Activated CD8-positive, alpha-beta T cell treated with anti-CD3 and anti-CD28 coated beads, Interleukin-2, amount 10 ng/mL, durations not matched to agents 7 days and 5 days (primary cell): ENCODE results near the gene MGMT. TPM values are rescaled to one million over a fixed set of nuclear protein-coding genes. Genes with fewer than 3 reads are reported as not detected.

ENCODE experiments used
- ATAC-seq: fragments of 150-1000 bp; cut with Tn5 transposase; one replicate; pipeline ENCODE4 v1.10.0; 2021; ENCODE audit warnings: moderate library complexity
- CTCF ChIA-PET: fragments of 350-600 bp; sonication (Branson Sonifier 250); formaldehyde crosslinking; loops from one replicate; lab custom pipeline; 2021; ENCODE audit warnings: antibody characterized with exemption; lab: Charles Lee
- POLR2A ChIA-PET: fragments of 350-600 bp; sonication (Branson Sonifier 250); formaldehyde crosslinking; loops from one replicate; lab custom pipeline; 2021; ENCODE audit warnings: antibody characterized with exemption; lab: Charles Lee
- DNase-seq: peaks from one replicate; pipeline ENCODE4 v3.0.0-alpha.2; 2020
- H3K27ac Mint-ChIP-seq: one replicate; pipeline ENCODE4 v1.8.0; 2021; ENCODE audit warnings: mild to moderate bottlenecking, mixed read lengths
- H3K27me3 Mint-ChIP-seq: one replicate; pipeline ENCODE4 v1.8.0; 2021; ENCODE audit warnings: low read depth, mixed read lengths
- H3K36me3 Mint-ChIP-seq: one replicate; pipeline ENCODE4 v1.8.0; 2021; ENCODE audit warnings: low read depth, mixed read lengths
- H3K4me1 Mint-ChIP-seq: one replicate; pipeline ENCODE4 v1.8.0; 2021; ENCODE audit warnings: low read depth, mixed read lengths
- H3K4me3 Mint-ChIP-seq: one replicate; pipeline ENCODE4 v1.8.0; 2021; ENCODE audit warnings: mild to moderate bottlenecking, mixed read lengths
- H3K9me3 Mint-ChIP-seq: one replicate; pipeline ENCODE4 v1.8.0; 2022; ENCODE audit warnings: mixed read lengths; ENCODE audit not compliant: insufficient read depth
- total RNA-seq, 2 experiments: library from RNA; stranded (reverse); gene quantifications; one replicate each; pipeline ENCODE4 v1.2.3, GENCODE V29; 2021

MGMT gene
- total RNA-seq, 2 experiments from 2014 or later, result 16.7 to 17.3 TPM

- CTCF ChIA-PET, result no interaction called here
- POLR2A ChIA-PET, result no interaction called here
- H3K9me3 Mint-ChIP-seq, result no peaks in the 10 kb centered on the region
Observed at GRCh38 chr10:129441372-129442009, 25.6 kb upstream of the MGMT start.

GRCh38 chr10:129442866-129443265 is 24.2 kb upstream of the MGMT start:
- H3K9me3 Mint-ChIP-seq, result no peaks in the 10 kb centered on the region
- CTCF ChIA-PET, result no interaction called here
- ATAC-seq (no peak), DNase-seq (no peak)
- no peaks in the 10 kb centered on the region for H3K27me3 Mint-ChIP-seq
- no peak overlapping the region for H3K27ac Mint-ChIP-seq
- POLR2A ChIA-PET, result no interaction called here
- H3K4me1 Mint-ChIP-seq, result no peaks in the 10 kb centered on the region
- no peak overlapping the region for H3K4me3 Mint-ChIP-seq
- no peaks in the 10 kb centered on the region for H3K36me3 Mint-ChIP-seq

More at GRCh38 chr10:129441372-129442009, 25.6 kb upstream of the MGMT start:
- no peaks in the 10 kb centered on the region for H3K27me3 Mint-ChIP-seq
- ATAC-seq (no peak), DNase-seq (no peak)
- no peaks in the 10 kb centered on the region for H3K36me3 Mint-ChIP-seq
- H3K27ac Mint-ChIP-seq, result no peak overlapping the region
- no peak overlapping the region for H3K4me3 Mint-ChIP-seq
- no peaks in the 10 kb centered on the region for H3K4me1 Mint-ChIP-seq

- H3K9me3 Mint-ChIP-seq, result no peaks in the 10 kb centered on the region
- DNase-seq (no peak), ATAC-seq (no peak)
- no peaks in the 10 kb centered on the region for H3K4me1 Mint-ChIP-seq
- H3K4me3 Mint-ChIP-seq, result no peak overlapping the region
- no peak overlapping the region for H3K27ac Mint-ChIP-seq
- POLR2A ChIA-PET, result no interaction called here
- H3K27me3 Mint-ChIP-seq, result no peaks in the 10 kb centered on the region
- no peaks in the 10 kb centered on the region for H3K36me3 Mint-ChIP-seq
- CTCF ChIA-PET, result no interaction called here
Observed at GRCh38 chr10:129444359-129444758, 22.7 kb upstream of the MGMT start.

GRCh38 chr10:129445436-129446182 is 21.4 kb upstream of the MGMT start:
- no peak for DNase-seq
- no peak overlapping the region for H3K4me3 Mint-ChIP-seq

GRCh38 chr10:129446183-129446581 is 20.9 kb upstream of the MGMT start:
- Mint-ChIP-seq H3K27me3 (no peaks in the 10 kb centered on the region), H3K9me3 (no peaks in the 10 kb centered on the region), H3K4me1 (no peaks in the 10 kb centered on the region), H3K36me3 (no peaks in the 10 kb centered on the region), H3K27ac (no peak overlapping the region), H3K4me3 (no peak overlapping the region)
- ATAC-seq (no peak), DNase-seq (no peak)
- CTCF ChIA-PET, result no interaction called here
- POLR2A ChIA-PET, result no interaction called here

More at GRCh38 chr10:129445436-129446182, 21.4 kb upstream of the MGMT start:
- ATAC-seq, result no peak
- H3K9me3 Mint-ChIP-seq, result no peaks in the 10 kb centered on the region
- ChIA-PET POLR2A (no interaction called here), CTCF (no interaction called here)
- no peaks in the 10 kb centered on the region for H3K36me3 Mint-ChIP-seq
- H3K4me1 Mint-ChIP-seq, result no peaks in the 10 kb centered on the region
- H3K27ac Mint-ChIP-seq, result no peak overlapping the region
- no peaks in the 10 kb centered on the region for H3K27me3 Mint-ChIP-seq

- ChIA-PET CTCF (no interaction called here), POLR2A (no interaction called here)
- DNase-seq (no peak), ATAC-seq (no peak)
- H3K27ac Mint-ChIP-seq, result no peak overlapping the region
- H3K9me3 Mint-ChIP-seq, result no peaks in the 10 kb centered on the region
- no peaks in the 10 kb centered on the region for H3K36me3 Mint-ChIP-seq
- H3K4me1 Mint-ChIP-seq, result no peaks in the 10 kb centered on the region
- no peak overlapping the region for H3K4me3 Mint-ChIP-seq
- H3K27me3 Mint-ChIP-seq, result no peaks in the 10 kb centered on the region
Observed at GRCh38 chr10:129447486-129447885, 19.6 kb upstream of the MGMT start.

GRCh38 chr10:129448086-129448485 is 19.0 kb upstream of the MGMT start:
- no peak for DNase-seq
- Mint-ChIP-seq H3K4me3 (no peak overlapping the region), H3K9me3 (no peaks in the 10 kb centered on the region), H3K27me3 (no peaks in the 10 kb centered on the region), H3K36me3 (no peaks in the 10 kb centered on the region), H3K4me1 (no peaks in the 10 kb centered on the region), H3K27ac (no peak overlapping the region)
- ATAC-seq, result no peak
- ChIA-PET POLR2A (no interaction called here), CTCF (no interaction called here)

- no peak for ATAC-seq
- Mint-ChIP-seq H3K27ac (no peak overlapping the region), H3K27me3 (no peaks in the 10 kb centered on the region), H3K36me3 (no peaks in the 10 kb centered on the region), H3K9me3 (no peaks in the 10 kb centered on the region), H3K4me3 (no peak overlapping the region), H3K4me1 (no peaks in the 10 kb centered on the region)
- CTCF ChIA-PET, result no interaction called here
- POLR2A ChIA-PET, result no interaction called here
- no peak for DNase-seq
Observed at GRCh38 chr10:129448539-129448938, 18.5 kb upstream of the MGMT start.

- no peaks in the 10 kb centered on the region for H3K36me3 Mint-ChIP-seq
- H3K27ac Mint-ChIP-seq, result no peak overlapping the region
- DNase-seq (no peak), ATAC-seq (no peak)
- H3K9me3 Mint-ChIP-seq, result no peaks in the 10 kb centered on the region
- ChIA-PET CTCF (no interaction called here), POLR2A (no interaction called here)
- peaks cover 3% of the 10 kb centered on the region for H3K27me3 Mint-ChIP-seq
- no peak overlapping the region for H3K4me3 Mint-ChIP-seq
- H3K4me1 Mint-ChIP-seq, result no peaks in the 10 kb centered on the region
Observed at GRCh38 chr10:129449893-129450292, 17.1 kb upstream of the MGMT start.

GRCh38 chr10:129450391-129450790 is 16.6 kb upstream of the MGMT start:
- H3K36me3 Mint-ChIP-seq, result no peaks in the 10 kb centered on the region
- H3K9me3 Mint-ChIP-seq, result no peaks in the 10 kb centered on the region
- no peak overlapping the region for H3K27ac Mint-ChIP-seq
- DNase-seq, result no peak
- ChIA-PET POLR2A (no interaction called here), CTCF (no interaction called here)
- H3K4me3 Mint-ChIP-seq, result no peak overlapping the region
- no peaks in the 10 kb centered on the region for H3K4me1 Mint-ChIP-seq
- no peak for ATAC-seq
- peaks cover 3% of the 10 kb centered on the region for H3K27me3 Mint-ChIP-seq

- Mint-ChIP-seq H3K27me3 (peaks cover 17% of the 10 kb centered on the region), H3K4me3 (no peak overlapping the region), H3K9me3 (no peaks in the 10 kb centered on the region), H3K27ac (no peak overlapping the region), H3K36me3 (no peaks in the 10 kb centered on the region), H3K4me1 (no peaks in the 10 kb centered on the region)
- CTCF ChIA-PET, result no interaction called here
- ATAC-seq (no peak), DNase-seq (no peak)
- POLR2A ChIA-PET, result no interaction called here
Observed at GRCh38 chr10:129455625-129456024, 11.4 kb upstream of the MGMT start.

- ChIA-PET POLR2A (no interaction called here), CTCF (no interaction called here)
- H3K36me3 Mint-ChIP-seq, result no peaks in the 10 kb centered on the region
- H3K27ac Mint-ChIP-seq, result no peak overlapping the region
- ATAC-seq, result no peak
- H3K4me3 Mint-ChIP-seq, result no peak overlapping the region
- H3K4me1 Mint-ChIP-seq, result no peaks in the 10 kb centered on the region
- H3K9me3 Mint-ChIP-seq, result no peaks in the 10 kb centered on the region
- no peak for DNase-seq
- peaks cover 15% of the 10 kb centered on the region for H3K27me3 Mint-ChIP-seq
Observed at GRCh38 chr10:129459762-129460539, 7.1 kb upstream of the MGMT start.
